Stomach (tissue), 4 donors: ENCODE data around the gene PRKG1.

ENCODE experiments used
- CTCF ChIP-seq, 7 experiments: fragments of 450-650 bp in 4 of 7; fragments of 200-600 bp in 3 of 7; sonication (generic) in 3 of 7; IDR thresholded peaks; one replicate each; pipeline ENCODE4 v1.5.1; 2016 to 2019; ENCODE audit warnings: antibody characterized with exemption in 7 of 7, control low read depth in 2 of 7, mild to moderate bottlenecking in 1 of 7
- EP300 ChIP-seq: sonication (generic); formaldehyde crosslinking; IDR thresholded peaks from one replicate; pipeline ENCODE4 v1.6.1; 2017; ENCODE audit warnings: antibody characterized with exemption
- POLR2A ChIP-seq, 4 donors: fragments of 450-650 bp; IDR thresholded peaks; one replicate each; pipeline ENCODE4 v1.6.1; 2016; ENCODE audit warnings: antibody characterized with exemption in 4 of 4, control low read depth in 2 of 4, mild to moderate bottlenecking in 1 of 4, moderate library complexity in 1 of 4

GRCh38 chr10:51112013-51112412 is 37.7 kb downstream of the PRKG1 start:
- TF ChIP-seq CTCF (IDR thresholded peaks at IDR 0.05) (no peak), POLR2A (IDR thresholded peaks at IDR 0.05) (no peak), EP300 (no peak)
